Measurements from ENCODE around the gene DUS4L.

DUS4L gene

DNA sequence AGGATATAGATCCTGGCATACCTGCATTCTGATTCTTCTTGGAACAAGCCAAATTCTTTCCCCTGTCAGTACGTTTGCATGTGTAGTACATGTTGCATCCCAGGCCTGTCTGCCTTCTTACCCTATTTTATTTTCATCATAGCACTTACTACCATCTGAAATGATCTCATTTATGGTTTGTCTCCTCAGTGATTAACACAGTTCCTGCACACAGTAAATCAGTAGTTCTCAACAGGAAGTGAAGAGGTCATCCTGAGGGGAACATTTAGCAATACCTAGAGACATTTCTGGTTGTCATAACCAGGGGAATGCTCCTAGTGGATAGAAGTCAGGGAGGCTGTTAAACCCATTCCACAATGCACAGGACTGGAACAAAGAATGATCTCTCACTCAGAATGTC lies 58.7 kb downstream of the DUS4L start:
- no peak for DNase-seq

DNA sequence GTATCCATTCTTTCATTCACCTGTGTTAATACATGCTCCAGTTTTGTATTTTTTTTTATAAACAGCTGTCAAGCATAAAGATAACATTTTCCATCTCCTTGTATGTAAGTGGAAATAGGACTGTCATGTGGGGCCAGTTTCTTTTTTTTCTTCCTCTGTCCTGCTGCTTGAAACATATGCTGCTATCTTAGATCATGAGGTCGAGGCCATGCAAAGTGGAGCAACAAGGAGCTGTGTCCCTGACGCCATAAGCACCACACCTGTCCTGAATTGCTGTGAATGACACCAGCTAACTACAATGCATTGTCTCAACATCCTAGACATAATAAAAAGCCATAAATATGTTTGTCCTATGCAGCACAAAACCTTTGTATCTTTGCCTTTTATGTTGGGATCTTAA lies 59.1 kb downstream of the DUS4L start:
- no peak for DNase-seq

DNA sequence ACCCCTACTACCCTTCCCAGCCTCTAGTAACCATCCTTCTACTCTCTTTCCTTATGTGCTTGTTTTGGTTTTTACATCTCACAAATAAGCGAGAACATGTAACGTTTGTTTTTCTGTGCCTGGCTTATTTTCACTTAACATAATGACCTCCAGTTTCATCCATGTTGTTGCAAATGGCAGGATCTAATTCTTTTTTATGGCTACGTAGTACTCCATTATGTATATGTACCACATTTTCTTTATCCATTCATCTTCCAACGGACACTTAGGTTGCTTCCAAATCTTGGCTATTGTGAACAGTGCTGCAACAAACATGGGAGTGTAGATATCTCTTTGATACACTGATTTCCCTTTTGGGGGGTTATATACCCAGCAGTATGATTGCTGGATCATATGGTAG lies 63.2 kb downstream of the DUS4L start:
- DNase-seq = no peak

All from activated gamma-delta T cell (primary cell).